ENCODE results near the gene SSB.

SSB gene

GRCh38 chr2:169798718-169799592 is at the start of gene SSB:
SSB (plus strand) TSS chr2:169798871; CDS start chr2:169800961, 2,090 bp downstream.
- TF ChIP-seq GATA3 (IDR thresholded peaks at IDR 0.05; ENCODE audit: low read depth, low read length) = no peak
- no peak for TF ChIP-seq GATA2 (IDR thresholded peaks at IDR 0.05; ENCODE audit: low read depth, low read length)

GRCh38 chr2:169752752-169753151 is 45.9 kb upstream of the SSB start:
- no peak for TF ChIP-seq GATA2 (IDR thresholded peaks at IDR 0.05; ENCODE audit: low read depth, low read length)
- no peak for TF ChIP-seq GATA3 (IDR thresholded peaks at IDR 0.05; ENCODE audit: low read depth, low read length)

GRCh38 chr2:169755083-169755870 is 43.4 kb upstream of the SSB start:
- TF ChIP-seq GATA3 (IDR thresholded peaks at IDR 0.05; ENCODE audit: low read depth, low read length) (no peak), GATA2 (IDR thresholded peaks at IDR 0.05; ENCODE audit: low read depth, low read length) (no peak)

GRCh38 chr2:169756342-169756741 is 42.3 kb upstream of the SSB start:
- TF ChIP-seq GATA3 (IDR thresholded peaks at IDR 0.05; ENCODE audit: low read depth, low read length) (no peak), GATA2 (IDR thresholded peaks at IDR 0.05; ENCODE audit: low read depth, low read length) (no peak)

GRCh38 chr2:169757356-169757755 is 41.3 kb upstream of the SSB start:
- no peak for TF ChIP-seq GATA3 (IDR thresholded peaks at IDR 0.05; ENCODE audit: low read depth, low read length)
- TF ChIP-seq GATA2 (IDR thresholded peaks at IDR 0.05; ENCODE audit: low read depth, low read length) = no peak

GRCh38 chr2:169757778-169758177 is 40.9 kb upstream of the SSB start:
- TF ChIP-seq GATA3 (IDR thresholded peaks at IDR 0.05; ENCODE audit: low read depth, low read length) = no peak
- no peak for TF ChIP-seq GATA2 (IDR thresholded peaks at IDR 0.05; ENCODE audit: low read depth, low read length)

- TF ChIP-seq GATA2 (IDR thresholded peaks at IDR 0.05; ENCODE audit: low read depth, low read length) (no peak), GATA3 (IDR thresholded peaks at IDR 0.05; ENCODE audit: low read depth, low read length) (no peak)
These were observed 38.7 kb upstream of the SSB start for GRCh38 chr2:169759987-169760386.

- TF ChIP-seq GATA3 (IDR thresholded peaks at IDR 0.05; ENCODE audit: low read depth, low read length) (no peak), GATA2 (IDR thresholded peaks at IDR 0.05; ENCODE audit: low read depth, low read length) (no peak)
These were observed 37.3 kb upstream of the SSB start for GRCh38 chr2:169761251-169761969.

- TF ChIP-seq GATA3 (IDR thresholded peaks at IDR 0.05; ENCODE audit: low read depth, low read length) = no peak
- no peak for TF ChIP-seq GATA2 (IDR thresholded peaks at IDR 0.05; ENCODE audit: low read depth, low read length)
These were observed 36.7 kb upstream of the SSB start for GRCh38 chr2:169761970-169762292.

- TF ChIP-seq GATA2 (IDR thresholded peaks at IDR 0.05; ENCODE audit: low read depth, low read length) (no peak), GATA3 (IDR thresholded peaks at IDR 0.05; ENCODE audit: low read depth, low read length) (no peak)
These were observed 33.1 kb upstream of the SSB start for GRCh38 chr2:169765523-169765922.

GRCh38 chr2:169767243-169767888 is 31.3 kb upstream of the SSB start:
- no peak for TF ChIP-seq GATA2 (IDR thresholded peaks at IDR 0.05; ENCODE audit: low read depth, low read length)
- TF ChIP-seq GATA3 (IDR thresholded peaks at IDR 0.05; ENCODE audit: low read depth, low read length) = no peak

GRCh38 chr2:169768262-169768995 is 30.2 kb upstream of the SSB start:
- TF ChIP-seq GATA2 (IDR thresholded peaks at IDR 0.05; ENCODE audit: low read depth, low read length) = no peak
- no peak for TF ChIP-seq GATA3 (IDR thresholded peaks at IDR 0.05; ENCODE audit: low read depth, low read length)

- TF ChIP-seq GATA3 (IDR thresholded peaks at IDR 0.05; ENCODE audit: low read depth, low read length) = no peak
- no peak for TF ChIP-seq GATA2 (IDR thresholded peaks at IDR 0.05; ENCODE audit: low read depth, low read length)
These were observed 27.6 kb upstream of the SSB start for GRCh38 chr2:169771021-169771420.

Measured in SH-SY5Y (cell line).